ENCODE data around the gene SMPD3.

DNA sequence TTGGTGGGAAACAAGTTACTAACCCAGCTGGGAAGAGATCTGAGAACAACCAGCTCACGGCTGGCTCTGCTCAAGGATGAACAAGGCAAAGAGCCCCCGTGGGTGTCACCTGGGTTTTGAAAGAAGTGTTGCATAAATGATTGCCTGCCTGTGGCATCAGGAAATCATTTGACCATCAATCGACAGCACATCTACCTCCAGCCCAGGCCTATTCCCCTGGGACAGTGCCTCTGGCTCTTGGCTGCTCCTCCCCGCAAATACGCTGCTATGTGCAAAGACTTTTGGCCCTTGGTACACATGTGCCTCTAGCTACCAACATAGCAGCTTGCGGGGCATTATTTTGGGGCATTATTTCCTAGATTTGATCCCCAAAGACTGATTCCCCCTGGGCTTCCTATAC lies 39.4 kb upstream of the SMPD3 start:
- TF ChIP-seq, protein P1, sequence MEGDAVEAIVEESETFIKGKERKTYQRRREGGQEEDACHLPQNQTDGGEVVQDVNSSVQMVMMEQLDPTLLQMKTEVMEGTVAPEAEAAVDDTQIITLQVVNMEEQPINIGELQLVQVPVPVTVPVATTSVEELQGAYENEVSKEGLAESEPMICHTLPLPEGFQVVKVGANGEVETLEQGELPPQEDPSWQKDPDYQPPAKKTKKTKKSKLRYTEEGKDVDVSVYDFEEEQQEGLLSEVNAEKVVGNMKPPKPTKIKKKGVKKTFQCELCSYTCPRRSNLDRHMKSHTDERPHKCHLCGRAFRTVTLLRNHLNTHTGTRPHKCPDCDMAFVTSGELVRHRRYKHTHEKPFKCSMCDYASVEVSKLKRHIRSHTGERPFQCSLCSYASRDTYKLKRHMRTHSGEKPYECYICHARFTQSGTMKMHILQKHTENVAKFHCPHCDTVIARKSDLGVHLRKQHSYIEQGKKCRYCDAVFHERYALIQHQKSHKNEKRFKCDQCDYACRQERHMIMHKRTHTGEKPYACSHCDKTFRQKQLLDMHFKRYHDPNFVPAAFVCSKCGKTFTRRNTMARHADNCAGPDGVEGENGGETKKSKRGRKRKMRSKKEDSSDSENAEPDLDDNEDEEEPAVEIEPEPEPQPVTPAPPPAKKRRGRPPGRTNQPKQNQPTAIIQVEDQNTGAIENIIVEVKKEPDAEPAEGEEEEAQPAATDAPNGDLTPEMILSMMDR (IDR thresholded peaks at IDR 0.05): no peak
- TF ChIP-seq POLR2A (IDR thresholded peaks at IDR 0.05): no peak
